T-helper 2 cell treated with Interferon-gamma antibody and Interleukin-4, amounts not matched to agents 100 ng/mL and 5 ng/mL, for 36 hours (primary cell): Measurements from ENCODE around the gene ZCCHC14. TPM values are rescaled to one million over a fixed set of nuclear protein-coding genes. Genes with fewer than 3 reads are reported as not detected.
"Not testable (repeated sequence)": the region's sequence is repeated elsewhere in the genome, so short reads cannot be mapped to it uniquely, and the experiment has no call there.

Source experiments
- intact Hi-C: fragments of 100-400 bp; cut with micrococcal nuclease; formaldehyde crosslinking; loops from one replicate; pipeline ENCODE4 v1.15.1; 2023
- total RNA-seq: library from RNA; stranded (reverse); gene quantifications from 2 replicates; pipeline ENCODE4 v1.2.3, GENCODE V29; 2022

ZCCHC14 gene
- total RNA-seq, 1 donor from 2014 or later = 7.4 TPM

- intact Hi-C loops = loop anchor here (10.0 kb wide), 2 partner anchors 486 to 834 kb away; partner anchors contain the start of gene MTHFSD
Observed at GRCh38 chr16:87388818-87389134, 104.0 kb downstream of the ZCCHC14 start.

GRCh38 chr16:87387942-87388817 is 104.6 kb downstream of the ZCCHC14 start:
- intact Hi-C loops = loop anchor here (10.0 kb wide), 2 partner anchors 487 to 833 kb away; partner anchors contain the start of gene MTHFSD

GRCh38 chr16:87384875-87385167 is 108.0 kb downstream of the ZCCHC14 start:
- intact Hi-C loops = loop anchor here (1.0 to 10.0 kb wide), 6 partner anchors 7 to 830 kb away; partner anchors contain the start of genes MAP1LC3B, MTHFSD and ZCCHC14

- intact Hi-C loops = loop anchor here (1.0 to 10.0 kb wide), 6 partner anchors 8 to 830 kb away; partner anchors contain the start of genes MAP1LC3B, MTHFSD and ZCCHC14
Observed at GRCh38 chr16:87384162-87384874, 108.5 kb downstream of the ZCCHC14 start.

- intact Hi-C loops = loop anchor here (1.0 to 10.0 kb wide), 7 partner anchors 9 to 829 kb away; partner anchors contain the start of genes C16orf95, MAP1LC3B, MTHFSD and ZCCHC14
Observed at GRCh38 chr16:87383505-87384161, 109.2 kb downstream of the ZCCHC14 start, which contains the start of gene FBXO31. TSS of gene FBXO31 (minus strand) at chr16:87383776. CDS start at chr16:87383744, 32 bp downstream.

GRCh38 chr16:87382023-87382785 is 110.6 kb downstream of the ZCCHC14 start:
- intact Hi-C loops = loop anchor here (5.0 to 10.0 kb wide), 4 partner anchors 35 to 827 kb away; partner anchors contain the start of gene MTHFSD

GRCh38 chr16:87380881-87381280 is 111.9 kb downstream of the ZCCHC14 start:
- intact Hi-C loops = loop anchor here (5.0 to 10.0 kb wide), 4 partner anchors 34 to 826 kb away; partner anchors contain the start of gene MTHFSD

- intact Hi-C loops = loop anchor here (5.0 to 10.0 kb wide), 4 partner anchors 33 to 826 kb away; partner anchors contain the start of gene MTHFSD
Observed at GRCh38 chr16:87380403-87380802, 112.4 kb downstream of the ZCCHC14 start.

GRCh38 chr16:87379312-87379752 is 113.5 kb downstream of the ZCCHC14 start:
- intact Hi-C loops = not testable (repeated sequence)

GRCh38 chr16:87376660-87377059 is 116.2 kb downstream of the ZCCHC14 start:
- intact Hi-C loops = no loop called here

GRCh38 chr16:87375426-87376135 is 117.2 kb downstream of the ZCCHC14 start:
- intact Hi-C loops = no loop called here

GRCh38 chr16:87374313-87374712 is 118.5 kb downstream of the ZCCHC14 start:
- intact Hi-C loops = no loop called here

GRCh38 chr16:87372305-87372704 is 120.5 kb downstream of the ZCCHC14 start:
- intact Hi-C loops = no loop called here

- intact Hi-C loops = no loop called here
Observed at GRCh38 chr16:87371261-87371866, 121.5 kb downstream of the ZCCHC14 start.

GRCh38 chr16:87369796-87370719 is 122.8 kb downstream of the ZCCHC14 start:
- intact Hi-C loops = no loop called here

- intact Hi-C loops = no loop called here
Observed at GRCh38 chr16:87369117-87369765, 123.6 kb downstream of the ZCCHC14 start.

GRCh38 chr16:87368029-87368770 is 124.6 kb downstream of the ZCCHC14 start:
- intact Hi-C loops = no loop called here
